IPS-15b (cell line): ENCODE measurements around the gene SCGB3A2.
"Not testable (repeated sequence)": the region's sequence is repeated elsewhere in the genome, so short reads cannot be mapped to it uniquely, and the experiment has no call there.

Experiments used
- H3K27me3 ChIP-seq: one replicate; pipeline ENCODE4 v1.6.1; 2013; ENCODE audit warnings: low read length; ENCODE audit not compliant: control insufficient read depth, insufficient read depth
- H3K36me3 ChIP-seq: one replicate; pipeline ENCODE4 v1.6.1; 2013; ENCODE audit warnings: low read length; ENCODE audit not compliant: control insufficient read depth, insufficient read depth
- H3K4me1 ChIP-seq: one replicate; pipeline ENCODE4 v1.6.1; 2013; ENCODE audit warnings: mild to moderate bottlenecking, low read length; ENCODE audit not compliant: control insufficient read depth, insufficient read depth
- H3K4me3 ChIP-seq: one replicate; pipeline ENCODE4 v1.5.1; 2013; ENCODE audit warnings: low read depth, low read length
- H3K9ac ChIP-seq: one replicate; pipeline ENCODE4 v1.6.1; 2013; ENCODE audit warnings: low read depth, mild to moderate bottlenecking, low read length
- H3K9me3 ChIP-seq: one replicate; pipeline ENCODE4 v1.6.1; 2013; ENCODE audit warnings: mild to moderate bottlenecking, low read length; ENCODE audit not compliant: control insufficient read depth, insufficient read depth

Gene SCGB3A2

DNA sequence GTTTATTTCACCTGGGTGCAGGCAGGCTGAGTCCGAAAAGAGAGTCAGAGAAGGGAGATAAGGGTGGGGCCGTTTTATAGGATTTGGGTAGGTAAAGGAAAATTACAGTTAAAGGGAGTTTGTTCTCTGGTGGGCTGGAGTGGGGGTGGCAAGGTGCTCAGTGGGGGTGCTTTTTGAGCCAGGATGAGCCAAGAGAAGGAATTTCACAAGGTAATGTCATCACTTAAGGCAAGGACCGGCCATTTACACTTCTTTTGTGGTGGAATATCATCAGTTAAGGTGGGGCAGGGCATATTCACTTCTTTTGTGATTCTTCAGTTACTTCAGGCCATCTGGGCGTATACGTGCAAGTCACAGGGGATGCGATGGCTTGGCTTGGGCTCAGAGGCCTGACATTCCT is 8.6 kb upstream of the SCGB3A2 start:
- H3K4me3 ChIP-seq, result peak overlapping the region; percentile 64
- peaks cover 12% of the 10 kb centered on the region for H3K4me1 ChIP-seq
- peak overlapping the region; percentile 99 for H3K9ac ChIP-seq
- not testable (repeated sequence) for H3K27me3 ChIP-seq, H3K9me3 ChIP-seq
- H3K36me3 ChIP-seq, result peaks cover 24% of the 10 kb centered on the region

DNA sequence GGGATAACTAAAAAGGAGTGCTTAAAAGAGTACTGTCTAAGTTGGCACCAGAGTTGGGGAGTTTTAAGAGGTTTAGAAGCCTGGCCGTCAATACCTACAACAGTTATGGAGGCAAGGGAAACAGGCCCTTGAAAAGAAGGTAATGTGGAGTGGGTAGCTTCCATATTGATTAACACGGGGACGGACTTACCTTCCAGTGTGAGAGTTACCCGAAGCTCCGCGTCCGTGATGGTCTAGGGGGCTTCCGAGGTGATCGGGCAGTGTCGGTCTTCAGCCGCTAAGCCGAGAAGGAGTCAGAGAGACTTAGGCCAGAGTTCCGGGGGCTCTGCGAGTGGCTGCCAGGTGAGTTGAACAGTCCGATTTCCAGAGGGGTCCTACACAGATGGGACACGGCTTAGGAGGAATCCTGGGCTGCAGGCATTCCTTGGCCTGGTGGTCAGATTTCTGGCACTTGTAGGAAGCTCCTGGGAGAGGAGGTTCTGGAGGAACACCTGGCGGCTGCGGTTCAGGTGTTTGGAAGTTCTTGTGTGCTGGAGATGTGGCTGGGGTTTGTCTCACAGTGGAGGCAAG is 6.4 kb upstream of the SCGB3A2 start:
- H3K9me3 ChIP-seq, H3K27me3 ChIP-seq: not testable (repeated sequence)
- H3K4me3 ChIP-seq, result peak overlapping the region; percentile 51
- peak overlapping the region; percentile 98 for H3K9ac ChIP-seq
- peaks cover 24% of the 10 kb centered on the region for H3K36me3 ChIP-seq
- H3K4me1 ChIP-seq, result peaks cover 27% of the 10 kb centered on the region

DNA sequence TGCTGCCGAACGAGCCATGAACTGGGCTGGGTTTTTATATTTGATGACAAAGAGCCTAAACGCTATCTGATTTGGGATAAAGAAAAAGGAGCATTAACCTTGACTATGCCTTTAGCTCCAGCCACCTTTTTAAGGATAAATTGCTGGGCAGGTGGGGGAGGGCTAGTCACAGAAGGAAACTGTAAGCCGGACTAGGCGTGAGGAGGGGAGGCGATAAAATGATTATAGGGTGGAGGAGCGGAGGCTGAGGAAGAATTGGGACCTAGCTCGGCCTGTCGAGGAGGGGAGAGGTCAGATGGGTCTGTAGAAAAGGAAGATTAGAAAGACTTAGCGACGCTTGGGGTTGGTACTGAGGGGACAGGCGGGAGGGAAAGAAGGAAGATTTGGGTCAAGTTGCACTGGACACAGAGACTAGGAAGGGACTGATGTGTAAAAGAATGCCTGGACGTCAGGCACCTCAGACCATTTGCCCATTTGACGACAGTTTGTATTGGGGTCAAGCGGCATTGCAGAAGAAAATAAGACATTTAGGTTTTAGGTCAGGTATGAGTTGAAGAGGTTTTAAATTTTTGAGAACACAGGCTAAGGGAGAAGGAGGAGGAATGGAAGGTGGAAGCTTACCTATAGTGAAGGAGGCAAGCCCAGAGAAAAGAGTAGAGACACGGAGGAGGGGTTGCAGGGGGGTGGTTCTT is 5.6 kb upstream of the SCGB3A2 start:
- peaks cover 28% of the 10 kb centered on the region for H3K4me1 ChIP-seq
- H3K9ac ChIP-seq, result peak overlapping the region; percentile 99
- not testable (repeated sequence) for H3K9me3 ChIP-seq, H3K27me3 ChIP-seq
- H3K4me3 ChIP-seq, result peak overlapping the region; percentile 84
- H3K36me3 ChIP-seq, result peaks cover 24% of the 10 kb centered on the region

DNA sequence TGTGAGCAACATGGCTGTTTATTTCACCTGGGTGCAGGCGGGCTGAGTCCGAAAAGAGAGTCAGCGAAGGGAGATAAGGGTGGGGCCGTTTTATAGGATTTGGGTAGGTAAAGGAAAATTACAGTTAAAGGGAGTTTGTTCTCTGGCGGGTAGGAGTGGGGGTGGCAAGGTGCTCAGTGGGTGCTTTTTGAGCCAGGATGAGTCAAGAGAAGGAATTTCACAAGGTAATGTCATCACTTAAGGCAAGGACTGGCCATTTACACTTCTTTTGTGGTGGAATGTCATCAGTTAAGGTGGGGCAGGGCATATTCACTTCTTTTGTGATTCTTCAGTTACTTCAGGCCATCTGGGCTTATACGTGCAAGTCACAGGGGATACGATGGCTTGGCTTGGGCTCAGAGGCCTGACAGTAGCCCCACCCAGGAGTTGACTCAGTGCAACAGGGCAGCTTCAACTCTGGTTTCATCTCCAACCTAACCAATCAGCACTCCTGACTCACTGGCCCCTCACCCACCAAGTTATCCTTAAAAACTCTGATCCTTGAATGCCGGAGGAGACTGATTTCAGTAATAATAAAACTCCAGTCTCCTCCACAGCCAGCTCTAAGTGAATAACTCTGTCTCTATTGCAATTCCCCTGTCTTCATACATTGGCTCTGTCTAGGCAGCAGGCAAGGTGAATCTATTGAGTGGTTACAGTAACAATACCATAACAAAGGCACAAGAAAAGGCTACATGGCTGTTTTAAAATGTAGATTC is 4.2 kb upstream of the SCGB3A2 start:
- H3K9me3 ChIP-seq, H3K27me3 ChIP-seq: not testable (repeated sequence)
- Histone ChIP-seq H3K9ac (peak overlapping the region; percentile 99), H3K4me1 (peaks cover 26% of the 10 kb centered on the region), H3K36me3 (peaks cover 22% of the 10 kb centered on the region), H3K4me3 (peak overlapping the region; percentile 84)

DNA sequence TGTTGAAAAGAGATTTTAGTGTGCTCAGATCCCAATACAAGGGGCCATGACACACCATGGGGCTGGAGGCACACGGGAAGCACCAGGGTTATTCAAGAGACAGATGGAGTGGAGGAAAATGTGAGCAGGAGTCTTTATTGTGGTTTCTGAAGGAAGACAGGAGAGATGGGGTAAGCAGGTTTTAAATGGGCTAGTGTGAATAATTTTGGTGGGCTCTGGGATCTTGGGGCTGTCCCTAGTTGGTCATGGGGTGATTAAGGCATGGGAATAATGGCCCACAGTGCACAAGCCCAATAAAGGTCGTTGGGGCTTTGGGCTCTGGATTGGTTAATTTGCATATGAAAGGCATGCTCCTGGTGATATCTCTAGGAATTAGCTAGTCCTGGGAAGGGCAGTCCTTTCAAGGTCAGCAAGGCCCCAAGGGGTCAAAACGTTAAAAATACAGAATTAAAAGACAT is 3.6 kb upstream of the SCGB3A2 start:
- no peaks in the 10 kb centered on the region for H3K9me3 ChIP-seq
- H3K4me1 ChIP-seq, result peaks cover 23% of the 10 kb centered on the region
- H3K27me3 ChIP-seq, result no peaks in the 10 kb centered on the region
- peak overlapping the region; percentile 84 for H3K4me3 ChIP-seq
- H3K9ac ChIP-seq, result peak overlapping the region; percentile 82
- H3K36me3 ChIP-seq, result peaks cover 17% of the 10 kb centered on the region

DNA sequence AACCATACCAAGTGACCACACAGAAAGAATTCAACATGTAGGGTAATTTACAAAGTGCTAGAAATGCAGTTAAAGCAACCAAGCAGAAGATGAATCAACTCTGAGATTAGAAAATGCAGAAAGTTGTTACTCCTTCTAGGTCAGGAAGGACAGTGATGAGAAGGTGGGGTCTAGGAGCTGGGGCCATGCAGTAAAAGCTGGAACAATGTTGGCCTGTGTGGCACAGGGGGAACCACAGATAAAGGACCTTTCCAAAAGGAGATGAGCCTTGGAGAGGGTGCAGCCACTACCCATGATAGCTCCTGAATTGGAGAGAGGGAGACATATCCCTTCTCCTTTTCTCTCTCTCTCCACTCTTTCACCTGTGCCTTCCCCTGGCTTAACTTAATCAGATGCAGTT is 2.4 kb upstream of the SCGB3A2 start:
- H3K4me3 ChIP-seq, result no peak overlapping the region
- peaks cover 14% of the 10 kb centered on the region for H3K36me3 ChIP-seq
- H3K9me3 ChIP-seq, result no peaks in the 10 kb centered on the region
- H3K9ac ChIP-seq, result no peak overlapping the region
- H3K4me1 ChIP-seq, result peaks cover 26% of the 10 kb centered on the region
- no peaks in the 10 kb centered on the region for H3K27me3 ChIP-seq

DNA sequence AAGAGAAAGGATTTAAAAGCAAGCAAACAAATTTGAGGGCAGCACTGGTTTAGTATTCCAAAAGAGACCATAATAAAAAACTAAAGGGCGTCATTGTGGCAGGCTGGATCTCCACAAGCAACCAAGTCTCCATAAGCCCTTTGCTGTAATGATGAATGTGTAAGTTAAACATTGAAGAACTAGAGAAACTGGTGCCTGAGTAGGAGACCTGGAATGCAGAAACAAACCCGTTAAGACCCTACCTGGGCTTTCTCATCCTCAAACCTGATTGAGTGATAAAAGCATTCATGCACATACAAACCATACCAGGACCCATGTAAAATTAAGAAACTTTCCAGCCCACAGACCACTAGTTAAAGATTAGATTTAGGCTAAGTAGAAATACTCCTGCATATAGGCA is 1.9 kb upstream of the SCGB3A2 start:
- peaks cover 13% of the 10 kb centered on the region for H3K36me3 ChIP-seq
- H3K9ac ChIP-seq, result no peak overlapping the region
- H3K4me1 ChIP-seq, result peaks cover 26% of the 10 kb centered on the region
- no peaks in the 10 kb centered on the region for H3K9me3 ChIP-seq
- no peaks in the 10 kb centered on the region for H3K27me3 ChIP-seq
- H3K4me3 ChIP-seq, result no peak overlapping the region

DNA sequence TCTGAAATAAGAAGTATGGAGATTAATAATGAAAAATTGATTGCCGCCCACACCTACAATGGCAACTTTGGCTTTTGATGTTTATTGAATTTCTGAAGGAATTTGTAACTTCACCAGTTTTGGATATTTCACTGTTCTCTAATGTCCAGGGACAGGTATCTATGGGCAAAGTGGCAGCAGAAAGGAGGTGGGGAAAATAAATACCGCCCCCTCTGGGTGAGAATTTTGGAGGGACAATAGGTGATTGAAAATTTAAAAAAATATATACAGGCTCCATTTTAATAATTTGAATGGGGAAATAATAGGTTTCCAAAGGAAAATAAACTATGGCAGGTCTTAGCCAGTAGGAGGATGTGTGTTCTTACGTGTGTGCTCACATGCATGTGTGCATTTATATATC is 1.3 kb downstream of the SCGB3A2 start:
- H3K27me3 ChIP-seq, result no peaks in the 10 kb centered on the region
- no peaks in the 10 kb centered on the region for H3K9me3 ChIP-seq
- H3K9ac ChIP-seq, result no peak overlapping the region
- peaks cover 25% of the 10 kb centered on the region for H3K4me1 ChIP-seq
- no peaks in the 10 kb centered on the region for H3K36me3 ChIP-seq
- H3K4me3 ChIP-seq, result no peak overlapping the region

DNA sequence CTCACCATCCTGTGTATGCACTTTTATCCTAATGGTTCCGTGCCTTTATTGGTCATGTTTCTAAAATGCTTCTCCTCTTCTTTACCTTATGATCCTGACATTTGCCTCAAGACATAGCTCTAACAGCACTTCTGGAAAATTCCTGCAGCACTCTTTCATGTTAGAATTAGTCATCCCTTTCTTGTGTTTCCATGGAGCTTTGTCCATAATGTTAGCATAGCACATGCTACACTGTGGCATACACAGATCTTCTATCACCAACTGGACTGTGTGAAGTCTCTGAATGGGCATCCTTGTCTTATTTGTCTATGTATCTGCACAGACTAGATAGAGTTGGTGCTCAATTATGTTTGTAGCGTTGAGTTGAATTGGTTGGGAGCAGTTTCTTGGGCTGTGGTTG is 2.0 kb downstream of the SCGB3A2 start:
- no peaks in the 10 kb centered on the region for H3K36me3 ChIP-seq
- H3K4me1 ChIP-seq, result peaks cover 19% of the 10 kb centered on the region
- H3K27me3 ChIP-seq, result no peaks in the 10 kb centered on the region
- H3K9me3 ChIP-seq, result no peaks in the 10 kb centered on the region
- H3K4me3 ChIP-seq, result no peak overlapping the region
- H3K9ac ChIP-seq, result no peak overlapping the region

DNA sequence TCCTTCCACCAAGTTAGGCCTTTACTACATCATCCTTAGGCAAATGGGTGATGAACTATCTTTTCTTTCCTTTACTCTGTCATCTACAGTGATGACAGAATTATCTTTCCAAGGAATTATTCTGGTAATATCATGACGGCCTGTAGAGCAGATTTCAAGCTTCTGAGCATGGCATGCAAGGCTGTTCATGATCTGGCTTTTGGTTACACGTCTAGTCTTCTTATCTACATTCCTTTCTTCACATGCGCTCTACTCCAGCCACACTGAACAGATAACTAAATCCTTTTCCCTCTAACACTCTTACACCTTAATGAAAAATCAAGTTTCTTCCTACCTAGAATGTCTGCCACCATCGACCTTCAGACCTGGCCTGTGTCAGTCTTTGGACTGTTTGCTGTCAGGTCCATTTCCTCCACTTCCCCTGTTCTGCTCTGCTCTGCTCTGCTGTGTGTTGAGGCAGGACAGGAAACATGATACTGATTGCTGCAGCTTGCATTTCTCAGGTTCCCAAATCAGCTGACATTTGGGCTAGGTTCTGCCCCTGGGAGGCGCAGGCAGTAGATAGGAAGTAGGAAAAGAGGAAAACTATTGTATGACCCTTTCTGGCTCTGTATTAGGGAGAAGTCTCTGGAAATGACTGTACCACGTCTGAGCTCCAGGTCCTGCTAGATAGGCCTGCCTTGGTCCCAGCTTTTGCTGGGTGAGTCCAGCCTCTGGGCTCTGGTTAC is 4.2 kb downstream of the SCGB3A2 start:
- Histone ChIP-seq H3K9me3 (no peaks in the 10 kb centered on the region), H3K4me3 (no peak overlapping the region), H3K36me3 (no peaks in the 10 kb centered on the region), H3K27me3 (no peaks in the 10 kb centered on the region), H3K4me1 (peaks cover 6% of the 10 kb centered on the region), H3K9ac (no peak overlapping the region)

DNA sequence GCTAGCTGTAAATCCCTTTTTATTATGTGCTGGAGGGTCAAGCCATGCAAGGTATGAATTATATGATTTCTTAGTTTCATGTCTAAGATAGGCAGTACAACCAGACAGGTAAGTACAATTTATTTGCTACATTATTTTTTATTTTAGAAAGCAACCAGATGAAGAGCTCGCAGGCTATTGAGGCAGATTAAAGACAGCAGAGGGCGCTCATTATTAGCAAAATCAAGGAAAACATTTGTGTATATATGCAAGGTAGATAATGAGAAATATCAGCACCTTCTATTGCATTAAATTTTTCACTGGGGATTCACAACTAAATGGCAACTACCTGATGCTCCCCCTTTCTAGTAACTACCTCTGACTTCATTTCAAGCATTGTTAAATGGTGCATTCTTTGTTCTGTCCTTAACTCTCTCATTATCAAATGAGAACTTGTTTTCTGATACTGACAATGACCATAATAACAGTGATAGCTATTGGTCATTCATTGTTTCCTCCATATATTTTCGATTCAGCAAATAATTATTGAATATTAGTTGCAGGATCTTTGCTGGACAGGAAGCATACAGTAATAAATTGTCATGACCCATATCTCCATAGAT is 8.6 kb downstream of the SCGB3A2 start:
- H3K9ac ChIP-seq, result no peak overlapping the region
- H3K4me3 ChIP-seq, result no peak overlapping the region
- H3K27me3 ChIP-seq, result no peaks in the 10 kb centered on the region
- H3K4me1 ChIP-seq, result peaks cover 3% of the 10 kb centered on the region
- H3K9me3 ChIP-seq, result no peaks in the 10 kb centered on the region
- no peaks in the 10 kb centered on the region for H3K36me3 ChIP-seq
